AG09319 (cell line): Measurements from ENCODE around the gene PHKA1.

Source experiments
- DNase-seq: peaks from one replicate; pipeline ENCODE4 v3.0.0-alpha.2; 2010; ENCODE audit warnings: low read depth; ENCODE audit errors: extremely low read depth
- CTCF ChIP-seq: IDR thresholded peaks from 2 replicates; pipeline ENCODE4 v1.5.1; 2011; ENCODE audit warnings: low read depth, mild to moderate bottlenecking, inconsistent platforms, low read length, moderate library complexity

PHKA1 gene

GRCh38 chrX:72536542-72536941 lies 177.6 kb downstream of the PHKA1 start:
- no peak for DNase-seq
- no peak for TF ChIP-seq CTCF

GRCh38 chrX:72532366-72532765 lies 181.7 kb downstream of the PHKA1 start:
- no peak for DNase-seq
- no peak for TF ChIP-seq CTCF
